Endothelial cell (in vitro differentiated cells): ENCODE data around the gene TECPR2. TPM values are rescaled to one million over a fixed set of nuclear protein-coding genes. Genes with fewer than 3 reads are reported as not detected.

ENCODE experiments used
- DNase-seq: peaks from one replicate; pipeline ENCODE4 v3.0.0; 2021; ENCODE audit warnings: low spot score
- H3K27ac Mint-ChIP-seq: one replicate; pipeline ENCODE4 v1.8.0; 2021; ENCODE audit warnings: mixed read lengths, inconsistent platforms; ENCODE audit not compliant: unreplicated experiment
- H3K27me3 Mint-ChIP-seq: one replicate; pipeline ENCODE4 v1.8.0; 2021; ENCODE audit warnings: mild to moderate bottlenecking, moderate library complexity, mixed read lengths, inconsistent platforms; ENCODE audit not compliant: unreplicated experiment
- H3K36me3 Mint-ChIP-seq: one replicate; pipeline ENCODE4 v1.8.0; 2021; ENCODE audit warnings: mild to moderate bottlenecking, low read depth, mixed read lengths, inconsistent platforms; ENCODE audit not compliant: unreplicated experiment
- H3K4me1 Mint-ChIP-seq: one replicate; pipeline ENCODE4 v1.8.0; 2021; ENCODE audit warnings: mild to moderate bottlenecking, mixed read lengths, inconsistent platforms; ENCODE audit not compliant: unreplicated experiment
- H3K4me3 Mint-ChIP-seq: one replicate; pipeline ENCODE4 v1.8.0; 2021; ENCODE audit warnings: mild to moderate bottlenecking, mixed read lengths, inconsistent platforms; ENCODE audit not compliant: unreplicated experiment
- H3K9me3 Mint-ChIP-seq: one replicate; pipeline ENCODE4 v1.8.0; 2021; ENCODE audit warnings: mixed read lengths, inconsistent platforms; ENCODE audit not compliant: unreplicated experiment
- total RNA-seq: library from RNA; stranded (reverse); fragmentation: NEBNext Ultra II Directional; extraction: Animal tissue kit (Norgen Biotek cat#: 25700); gene quantifications from one replicate; pipeline ENCODE4 v1.2.1, GENCODE V29; 2021; ENCODE audit not compliant: unreplicated experiment
- TF ChIP-seq, protein P1 (sequence below): fragments of 200-600 bp; sonication (generic); IDR thresholded peaks from one replicate; pipeline ENCODE4 v1.5.0; 2021; ENCODE audit warnings: antibody characterized with exemption; ENCODE audit not compliant: unreplicated experiment

TECPR2 gene
- total RNA-seq, 1 donor from 2014 or later, result 28.9 TPM

DNA sequence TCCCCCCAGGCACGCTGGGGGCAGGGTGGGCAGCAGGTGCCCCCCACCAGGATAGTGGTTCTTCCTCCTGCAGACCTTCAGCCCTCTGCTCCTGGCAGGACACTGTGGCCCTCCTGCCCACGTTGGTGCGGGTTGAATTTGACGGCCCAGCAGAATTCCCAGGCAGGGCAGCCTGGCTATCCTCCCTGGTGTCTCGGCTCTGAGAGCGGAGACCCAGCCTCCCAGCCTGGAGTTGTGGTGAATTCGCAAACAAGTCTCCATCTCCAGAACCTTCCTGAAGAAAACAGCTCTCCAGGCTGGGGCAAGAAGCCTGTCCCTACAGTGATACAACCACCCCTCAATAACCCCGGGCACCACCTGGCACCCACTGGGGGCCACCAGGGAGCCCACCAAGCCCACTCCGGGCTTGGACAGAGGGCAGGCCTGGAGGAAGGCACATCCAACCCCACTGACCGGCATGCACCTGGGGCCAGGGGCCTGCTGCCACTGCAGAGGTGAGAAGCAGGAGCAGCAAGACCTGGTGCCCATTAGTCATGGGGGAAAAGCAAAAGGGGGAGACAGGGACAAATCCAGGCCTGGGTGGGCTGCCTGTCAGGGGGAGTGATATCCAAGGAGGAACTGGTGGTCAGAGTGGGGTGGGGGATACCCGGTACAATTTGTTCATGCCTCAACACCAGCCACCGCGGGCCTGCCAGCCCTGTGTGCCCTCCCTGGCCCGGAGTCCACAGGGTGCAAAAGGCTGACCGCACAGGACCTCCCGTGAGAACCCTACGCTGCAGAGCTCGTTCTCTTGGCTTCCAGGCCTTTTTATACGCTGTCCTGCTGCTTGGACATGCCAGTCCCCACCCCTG is 143.3 kb downstream of the TECPR2 start:
- H3K27me3 Mint-ChIP-seq, result peaks cover 6% of the 10 kb centered on the region
- no peak for DNase-seq
- peaks cover 4% of the 10 kb centered on the region for H3K36me3 Mint-ChIP-seq
- no peak overlapping the region for H3K27ac Mint-ChIP-seq
- H3K4me1 Mint-ChIP-seq, result no peaks in the 10 kb centered on the region
- no peaks in the 10 kb centered on the region for H3K9me3 Mint-ChIP-seq
- TF ChIP-seq, protein P1, sequence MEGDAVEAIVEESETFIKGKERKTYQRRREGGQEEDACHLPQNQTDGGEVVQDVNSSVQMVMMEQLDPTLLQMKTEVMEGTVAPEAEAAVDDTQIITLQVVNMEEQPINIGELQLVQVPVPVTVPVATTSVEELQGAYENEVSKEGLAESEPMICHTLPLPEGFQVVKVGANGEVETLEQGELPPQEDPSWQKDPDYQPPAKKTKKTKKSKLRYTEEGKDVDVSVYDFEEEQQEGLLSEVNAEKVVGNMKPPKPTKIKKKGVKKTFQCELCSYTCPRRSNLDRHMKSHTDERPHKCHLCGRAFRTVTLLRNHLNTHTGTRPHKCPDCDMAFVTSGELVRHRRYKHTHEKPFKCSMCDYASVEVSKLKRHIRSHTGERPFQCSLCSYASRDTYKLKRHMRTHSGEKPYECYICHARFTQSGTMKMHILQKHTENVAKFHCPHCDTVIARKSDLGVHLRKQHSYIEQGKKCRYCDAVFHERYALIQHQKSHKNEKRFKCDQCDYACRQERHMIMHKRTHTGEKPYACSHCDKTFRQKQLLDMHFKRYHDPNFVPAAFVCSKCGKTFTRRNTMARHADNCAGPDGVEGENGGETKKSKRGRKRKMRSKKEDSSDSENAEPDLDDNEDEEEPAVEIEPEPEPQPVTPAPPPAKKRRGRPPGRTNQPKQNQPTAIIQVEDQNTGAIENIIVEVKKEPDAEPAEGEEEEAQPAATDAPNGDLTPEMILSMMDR, result no peak
- no peak overlapping the region for H3K4me3 Mint-ChIP-seq

GRCh38 chr14:102506626-102506925 is 143.8 kb downstream of the TECPR2 start:
- DNase-seq, result no peak
- Mint-ChIP-seq H3K4me3 (no peak overlapping the region), H3K4me1 (no peaks in the 10 kb centered on the region), H3K9me3 (no peaks in the 10 kb centered on the region), H3K27me3 (peaks cover 6% of the 10 kb centered on the region), H3K27ac (no peak overlapping the region), H3K36me3 (peaks cover 4% of the 10 kb centered on the region)
- TF ChIP-seq, protein P1, result no peak

GRCh38 chr14:102507081-102507856 is 144.5 kb downstream of the TECPR2 start:
- no peak for DNase-seq
- TF ChIP-seq, protein P1, result no peak
- Mint-ChIP-seq H3K36me3 (peaks cover 4% of the 10 kb centered on the region), H3K4me1 (no peaks in the 10 kb centered on the region), H3K27ac (no peak overlapping the region), H3K4me3 (no peak overlapping the region), H3K9me3 (no peaks in the 10 kb centered on the region), H3K27me3 (peaks cover 6% of the 10 kb centered on the region)

GRCh38 chr14:102507857-102508312 is 145.1 kb downstream of the TECPR2 start:
- Mint-ChIP-seq H3K36me3 (peaks cover 4% of the 10 kb centered on the region), H3K27me3 (peaks cover 6% of the 10 kb centered on the region), H3K27ac (no peak overlapping the region), H3K4me1 (no peaks in the 10 kb centered on the region), H3K4me3 (peak overlapping the region; percentile 80), H3K9me3 (no peaks in the 10 kb centered on the region)
- DNase-seq, result no peak
- TF ChIP-seq, protein P1, result no peak

- Mint-ChIP-seq H3K36me3 (peaks cover 4% of the 10 kb centered on the region), H3K27ac (no peak overlapping the region), H3K27me3 (peaks cover 9% of the 10 kb centered on the region), H3K9me3 (no peaks in the 10 kb centered on the region), H3K4me1 (no peaks in the 10 kb centered on the region), H3K4me3 (peak overlapping the region; percentile 80)
- TF ChIP-seq, protein P1, result no peak
- DNase-seq, result no peak
Measured at GRCh38 chr14:102508410-102508773, 145.7 kb downstream of the TECPR2 start.
